Temporal lobe (tissue), 1 donor: ENCODE results near the gene LYZL2. TPM values are rescaled to one million over a fixed set of nuclear protein-coding genes. Genes with fewer than 3 reads are reported as not detected.

Source experiments
- total RNA-seq: library from RNA; depleted of rRNA; stranded (reverse); fragments of >200 nt; gene quantifications from one replicate; pipeline ENCODE4 v1.2.3, GENCODE V29; 2014

Gene LYZL2
- total RNA-seq, 1 donor from 2014 or later = not detected

Other genes with a start within 250 kb of the LYZL2 start
- gene MAP3K8, start 195.6 kb downstream of the LYZL2 start, total RNA-seq = 4.2 TPM